OCI-LY7 (cell line): ENCODE results near the gene PPCDC. TPM values are rescaled to one million over a fixed set of nuclear protein-coding genes. Genes with fewer than 3 reads are reported as not detected.

ENCODE experiments used
- BruUV-seq: library from RNA; stranded (reverse); fragments of 400-500 nt; replicated peaks from 2 replicates; lab custom pipeline; 2021; lab: Mats Ljungman, UMichigan
- CTCF ChIA-PET: fragments of 300-600 bp; sonication (Branson Sonifier 250); formaldehyde crosslinking; loops from one replicate; lab custom pipeline; 2022; ENCODE audit warnings: antibody characterized with exemption; ENCODE audit not compliant: unreplicated experiment; lab: Charles Lee
- POLR2A ChIA-PET: fragments of 300-600 bp; sonication (Branson Sonifier 250); formaldehyde crosslinking; loops from one replicate; lab custom pipeline; 2022; ENCODE audit warnings: antibody characterized with exemption; lab: Charles Lee
- DNase-seq: peaks from one replicate; pipeline ENCODE4 v3.0.0-alpha.2; 2015; ENCODE audit warnings: low spot score
- H2AFZ ChIP-seq: fragments of 200-600 bp; sonication (generic), shearing (Covaris generic); 2 replicates; pipeline ENCODE4 v1.6.1; 2014; ENCODE audit warnings: mild to moderate bottlenecking, antibody characterized with exemption, low read length, moderate library complexity
- H3K27ac ChIP-seq: fragments of 200-600 bp; sonication (generic); 2 replicates; pipeline ENCODE4 v1.5.1; 2014; ENCODE audit warnings: mixed run types, low read depth, mild to moderate bottlenecking, moderate library complexity, low read length, inconsistent platforms; ENCODE audit not compliant: poor library complexity, severe bottlenecking
- H3K36me3 ChIP-seq: fragments of 200-600 bp; sonication (generic); 2 replicates; pipeline ENCODE4 v1.6.1; 2014; ENCODE audit warnings: mild to moderate bottlenecking, antibody characterized with exemption, low read length, moderate library complexity, mixed read lengths; ENCODE audit not compliant: insufficient read depth
- H3K4me1 ChIP-seq: fragments of 200-600 bp; sonication (generic); 2 replicates; pipeline ENCODE4 v1.5.1; 2014; ENCODE audit warnings: mild to moderate bottlenecking, low read length; ENCODE audit not compliant: insufficient read depth, poor library complexity, severe bottlenecking
- H3K4me2 ChIP-seq: fragments of 200-600 bp; sonication (generic); 2 replicates; pipeline ENCODE4 v1.6.1; 2014; ENCODE audit warnings: mild to moderate bottlenecking, low read length
- H3K4me3 ChIP-seq: fragments of 200-600 bp; sonication (generic); 2 replicates; pipeline ENCODE4 v1.5.1; 2014; ENCODE audit warnings: mild to moderate bottlenecking, low read depth, low read length; ENCODE audit not compliant: poor library complexity, severe bottlenecking
- H3K79me2 ChIP-seq: fragments of 200-600 bp; sonication (generic); 2 replicates; pipeline ENCODE4 v1.6.1; 2016; ENCODE audit warnings: low read depth, mild to moderate bottlenecking, low read length, moderate library complexity, mixed read lengths; ENCODE audit not compliant: insufficient read depth
- H3K9me2 ChIP-seq: fragments of 200-600 bp; sonication (generic); 2 replicates; pipeline ENCODE4 v1.6.1; 2016; ENCODE audit warnings: mild to moderate bottlenecking, low read length, mixed read lengths; ENCODE audit not compliant: insufficient read depth
- H3K9me3 ChIP-seq: fragments of 200-600 bp; sonication (generic); 2 replicates; pipeline ENCODE4 v1.6.1; 2014; ENCODE audit warnings: mild to moderate bottlenecking, mixed run types, low read length, mixed read lengths
- H4K20me1 ChIP-seq: fragments of 200-600 bp; sonication (generic); 2 replicates; pipeline ENCODE4 v1.6.1; 2014; ENCODE audit warnings: mild to moderate bottlenecking, antibody characterized with exemption, low read length, moderate library complexity, mixed read lengths; ENCODE audit not compliant: insufficient read depth
- CTCF ChIP-seq: fragments of 200-600 bp; sonication (generic); conservative IDR thresholded peaks from 2 replicates; pipeline ENCODE4 v1.5.1; 2014; ENCODE audit warnings: mild to moderate bottlenecking, antibody characterized with exemption, low read length, moderate library complexity, mixed read lengths
- EZH2phosphoT487 ChIP-seq: fragments of 200-600 bp; sonication (generic); IDR thresholded peaks from 2 replicates; pipeline ENCODE4 v1.6.1; 2018; ENCODE audit warnings: low read depth, borderline replicate concordance, mild to moderate bottlenecking, mixed run types, antibody characterized with exemption, low read length, moderate library complexity, mixed read lengths
- intact Hi-C: fragments of 100-400 bp; cut with micrococcal nuclease; formaldehyde crosslinking; loops from one replicate; pipeline ENCODE4 v1.10.0; 2022; ENCODE audit not compliant: unreplicated experiment
- total RNA-seq, 2 experiments: library from RNA; depleted of rRNA in 1 of 2; stranded (reverse); fragments of >200 nt in 1 of 2; shearing (Covaris generic) in 1 of 2; gene quantifications; 2 replicates each; pipeline ENCODE4 v1.2.3, GENCODE V29; 2014 to 2022

PPCDC gene
- total RNA-seq, 2 experiments from 2014 or later = 44.3 to 48.3 TPM

DNA sequence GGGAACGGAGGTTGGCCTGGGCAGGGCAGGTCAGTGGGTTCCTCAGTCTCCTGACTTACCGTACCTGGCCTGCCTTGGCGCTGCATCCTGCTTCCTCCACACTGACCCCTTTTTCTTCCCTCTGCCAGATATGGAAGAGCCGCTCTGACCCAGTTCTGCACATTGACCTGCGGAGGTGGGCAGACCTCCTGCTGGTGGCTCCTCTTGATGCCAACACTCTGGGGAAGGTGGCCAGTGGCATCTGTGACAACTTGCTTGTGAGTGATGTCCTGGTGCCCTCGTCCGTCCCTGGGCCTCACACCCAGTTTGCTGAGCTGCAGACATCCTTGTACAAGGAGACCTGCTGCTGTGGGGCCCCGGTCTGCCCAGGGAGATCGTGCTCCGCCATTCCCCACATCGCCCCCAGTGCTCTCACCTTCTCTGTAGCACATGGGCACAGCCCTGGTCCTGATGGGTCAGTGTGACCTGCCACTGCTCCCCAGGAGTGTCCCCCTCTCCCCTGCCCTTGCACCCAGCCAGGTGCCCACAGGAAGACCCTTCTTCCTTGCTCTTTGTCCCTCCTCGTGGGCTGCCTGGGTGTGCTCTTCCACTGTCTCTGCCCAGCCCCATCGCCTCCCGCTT, 21.0 kb downstream of the PPCDC start:
- H2AFZ ChIP-seq = no peak overlapping the region
- peaks cover 66% of the 10 kb centered on the region for H3K4me1 ChIP-seq
- H3K36me3 ChIP-seq = peaks cover 71% of the 10 kb centered on the region
- no peak for TF ChIP-seq CTCF
- no peak for TF ChIP-seq EZH2phosphoT487
- intact Hi-C loops = no loop called here
- no TSS peak for BruUV-seq
- H4K20me1 ChIP-seq = no peaks in the 10 kb centered on the region
- peak overlapping the region; percentile 43 for H3K4me3 ChIP-seq
- ChIA-PET CTCF (interaction anchor here (0.6 to 2.4 kb wide), 3 partner anchors 11 to 157 kb away, joined by 3 to 11 read pairs (median 6); partner anchors contain the start of gene C15orf39), POLR2A (interaction anchor here (0.6 to 3.3 kb wide), 11 partner anchors 10 to 1816 kb away, joined by 3 to 20 read pairs (median 5); partner anchors contain the start of gene C15orf39)
- H3K9me2 ChIP-seq = no peaks in the 10 kb centered on the region
- H3K79me2 ChIP-seq = peaks cover 5% of the 10 kb centered on the region; the same call in 1 of the 2 replicates
- peak overlapping the region; percentile 87 for H3K27ac ChIP-seq
- no peaks in the 10 kb centered on the region for H3K9me3 ChIP-seq
- DNase-seq = no peak
- H3K4me2 ChIP-seq = peak overlapping the region; percentile 78

GRCh38 chr15:75045332-75046015, 22.1 kb downstream of the PPCDC start:
- no peak for TF ChIP-seq CTCF
- no peak for TF ChIP-seq EZH2phosphoT487
- intact Hi-C loops = no loop called here
- ChIA-PET POLR2A (interaction anchor here (0.5 to 3.3 kb wide), 2 partner anchors 88 to 152 kb away, joined by 3 to 17 read pairs; no protein-coding TSS in a partner anchor), CTCF (no interaction called here)
- Histone ChIP-seq H2AFZ (no peak overlapping the region), H3K36me3 (peaks cover 80% of the 10 kb centered on the region), H3K4me2 (no peak overlapping the region), H3K4me3 (no peak overlapping the region), H3K79me2 (peaks cover 5% of the 10 kb centered on the region; the same call in 1 of the 2 replicates), H3K9me2 (no peaks in the 10 kb centered on the region), H3K9me3 (no peaks in the 10 kb centered on the region), H4K20me1 (no peaks in the 10 kb centered on the region), H3K27ac (no peak overlapping the region), H3K4me1 (peaks cover 66% of the 10 kb centered on the region)
- no peak for DNase-seq
- BruUV-seq = TSS peak; percentile 23
